ENCODE data around the gene BLOC1S2. TPM values are rescaled to one million over a fixed set of nuclear protein-coding genes. Genes with fewer than 3 reads are reported as not detected.

Gene BLOC1S2
- total and polyA plus RNA-seq, 4 donors = 18.0 to 54.2 (median 47.1) TPM

GRCh38 chr10:100254191-100254590, 32.3 kb downstream of the BLOC1S2 start:
- Histone ChIP-seq H3K9ac (ENCODE audit: insufficient read depth in 1 of 2, low read length in 2 of 2) (no peak overlapping the region), H3K4me1 (ENCODE audit: control insufficient read depth in 5 of 5, insufficient read depth in 5 of 5, low read length in 5 of 5) (no peaks in the 10 kb centered on the region), H3K27ac (ENCODE audit: low read depth in 1 of 2, low read length in 1 of 2) (no peak overlapping the region), H3K27me3 (ENCODE audit: control insufficient read depth in 3 of 3, insufficient read depth in 3 of 3, low read length in 2 of 3) (no peaks in the 10 kb centered on the region), H3K9me3 (ENCODE audit: control insufficient read depth in 4 of 4, insufficient read depth in 3 of 4, low read length in 3 of 4) (no peaks in the 10 kb centered on the region), H3K4me3 (no peak overlapping the region), H3K36me3 (ENCODE audit: control insufficient read depth in 4 of 4, insufficient read depth in 4 of 4, low read length in 4 of 4) (peaks cover 16 to 49% (median 27%) of the 10 kb centered on the region in 4 donors)
- DNase-seq (no peak), ATAC-seq (ENCODE audit: insufficient read depth, low FRiP score) (no peak)
- TF ChIP-seq CTCF (IDR thresholded peaks at IDR 0.05; ENCODE audit: control extremely low read depth, extremely low read depth) = no peak
- 86 to 90% methylated on average over 3 of the region's 3 CpGs for WGBS, 2 donors

- H3K9ac ChIP-seq (ENCODE audit: insufficient read depth in 1 of 2, low read length in 2 of 2) = no peak overlapping the region
- peaks cover 23 to 54% (median 31%) of the 10 kb centered on the region in 4 donors for H3K36me3 ChIP-seq (ENCODE audit: control insufficient read depth in 4 of 4, insufficient read depth in 4 of 4, low read length in 4 of 4)
- H3K9me3 ChIP-seq (ENCODE audit: control insufficient read depth in 4 of 4, insufficient read depth in 3 of 4, low read length in 3 of 4) = no peaks in the 10 kb centered on the region
- H3K27ac ChIP-seq (ENCODE audit: low read depth in 1 of 2, low read length in 1 of 2) = no peak overlapping the region
- TF ChIP-seq CTCF (IDR thresholded peaks at IDR 0.05; ENCODE audit: control extremely low read depth, extremely low read depth) = no peak
- ATAC-seq (ENCODE audit: insufficient read depth, low FRiP score) = no peak
- H3K4me3 ChIP-seq = no peak overlapping the region
- WGBS, 2 donors = 93 to 98% methylated on average over 5 of the region's 5 CpGs
- no peak for DNase-seq
- H3K27me3 ChIP-seq (ENCODE audit: control insufficient read depth in 3 of 3, insufficient read depth in 3 of 3, low read length in 2 of 3) = no peaks in the 10 kb centered on the region
- no peaks in the 10 kb centered on the region for H3K4me1 ChIP-seq (ENCODE audit: control insufficient read depth in 5 of 5, insufficient read depth in 5 of 5, low read length in 5 of 5)
These were observed 33.4 kb downstream of the BLOC1S2 start for GRCh38 chr10:100253041-100253440.

GRCh38 chr10:100248820-100249219, 37.7 kb downstream of the BLOC1S2 start:
- H3K4me1 ChIP-seq (ENCODE audit: control insufficient read depth in 5 of 5, insufficient read depth in 5 of 5, low read length in 5 of 5) = no peaks in the 10 kb centered on the region
- no peak overlapping the region for H3K9ac ChIP-seq (ENCODE audit: insufficient read depth in 1 of 2, low read length in 2 of 2)
- no peak for TF ChIP-seq CTCF (IDR thresholded peaks at IDR 0.05; ENCODE audit: control extremely low read depth, extremely low read depth)
- ATAC-seq (ENCODE audit: insufficient read depth, low FRiP score) = no peak
- H3K4me3 ChIP-seq = no peak overlapping the region
- H3K36me3 ChIP-seq (ENCODE audit: control insufficient read depth in 4 of 4, insufficient read depth in 4 of 4, low read length in 4 of 4) = peaks cover 20 to 48% (median 37%) of the 10 kb centered on the region in 4 donors
- no peak for DNase-seq
- H3K27ac ChIP-seq (ENCODE audit: low read depth in 1 of 2, low read length in 1 of 2) = no peak overlapping the region
- WGBS, 2 donors = 95 to 98% methylated on average over 7 of the region's 7 CpGs
- no peaks in the 10 kb centered on the region for H3K27me3 ChIP-seq (ENCODE audit: control insufficient read depth in 3 of 3, insufficient read depth in 3 of 3, low read length in 2 of 3)
- no peaks in the 10 kb centered on the region for H3K9me3 ChIP-seq (ENCODE audit: control insufficient read depth in 4 of 4, insufficient read depth in 3 of 4, low read length in 3 of 4)

All from lung (tissue), 12 donors.